Upper lobe of left lung (tissue), 4 donors: ENCODE measurements around the gene SLC45A3.

ENCODE experiments used
- CTCF ChIP-seq, 6 experiments: fragments of 450-650 bp in 4 of 6; fragments of 200-600 bp in 2 of 6; sonication (generic) in 2 of 6; IDR thresholded peaks; one replicate each; pipeline ENCODE4 v1.5.1; 2016 to 2019; ENCODE audit warnings: antibody characterized with exemption in 6 of 6
- EP300 ChIP-seq, 4 donors: sonication (generic); formaldehyde crosslinking; IDR thresholded peaks; one replicate each; pipeline ENCODE4 v1.5.1; 2017; ENCODE audit warnings: antibody characterized with exemption in 4 of 4, control low read depth in 2 of 4
- POLR2A ChIP-seq, 4 donors: fragments of 450-650 bp; IDR thresholded peaks; one replicate each; pipeline ENCODE4 v1.5.1; 2016 to 2017; ENCODE audit warnings: antibody characterized with exemption in 4 of 4, mild to moderate bottlenecking in 2 of 4

GRCh38 chr1:205680073-205680851, at the start of gene SLC45A3:
- TF ChIP-seq CTCF (IDR thresholded peaks at IDR 0.05) = no peak
- TF ChIP-seq POLR2A (IDR thresholded peaks at IDR 0.05) = no peak
- no peak for TF ChIP-seq EP300 (IDR thresholded peaks at IDR 0.05)
